GM19035 (cell line): ENCODE results near the gene MEPCE.

Experiments
- ATAC-seq: cut with Tn5 transposase; IDR thresholded peaks from one replicate; pipeline ENCODE4 v1.9.1; 2021; ENCODE audit not compliant: unreplicated experiment

The MEPCE gene

DNA sequence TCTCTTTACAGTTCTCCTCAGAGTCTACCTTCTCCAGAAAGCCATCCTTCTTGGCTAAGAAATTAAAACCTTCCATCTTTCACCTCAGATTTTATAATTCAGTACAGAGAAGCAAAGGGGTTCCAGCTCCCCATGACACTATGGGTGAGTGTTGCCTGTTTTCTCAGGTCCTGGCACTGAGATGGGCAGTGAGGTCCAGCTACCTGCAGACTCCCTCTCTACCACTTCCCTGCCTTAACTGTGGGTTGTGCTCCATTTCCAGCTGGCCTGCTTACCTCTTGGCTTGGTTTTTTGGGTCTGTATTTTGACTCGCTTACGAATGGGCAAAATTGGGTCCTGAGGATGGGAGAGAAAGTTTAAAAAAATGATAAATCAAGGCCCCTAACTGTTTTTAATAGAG lies 27.4 kb upstream of the MEPCE start:
- no peak for ATAC-seq

- ATAC-seq, result no peak
These were observed 22.9 kb upstream of the MEPCE start for GRCh38 chr7:100406767-100407166.

DNA sequence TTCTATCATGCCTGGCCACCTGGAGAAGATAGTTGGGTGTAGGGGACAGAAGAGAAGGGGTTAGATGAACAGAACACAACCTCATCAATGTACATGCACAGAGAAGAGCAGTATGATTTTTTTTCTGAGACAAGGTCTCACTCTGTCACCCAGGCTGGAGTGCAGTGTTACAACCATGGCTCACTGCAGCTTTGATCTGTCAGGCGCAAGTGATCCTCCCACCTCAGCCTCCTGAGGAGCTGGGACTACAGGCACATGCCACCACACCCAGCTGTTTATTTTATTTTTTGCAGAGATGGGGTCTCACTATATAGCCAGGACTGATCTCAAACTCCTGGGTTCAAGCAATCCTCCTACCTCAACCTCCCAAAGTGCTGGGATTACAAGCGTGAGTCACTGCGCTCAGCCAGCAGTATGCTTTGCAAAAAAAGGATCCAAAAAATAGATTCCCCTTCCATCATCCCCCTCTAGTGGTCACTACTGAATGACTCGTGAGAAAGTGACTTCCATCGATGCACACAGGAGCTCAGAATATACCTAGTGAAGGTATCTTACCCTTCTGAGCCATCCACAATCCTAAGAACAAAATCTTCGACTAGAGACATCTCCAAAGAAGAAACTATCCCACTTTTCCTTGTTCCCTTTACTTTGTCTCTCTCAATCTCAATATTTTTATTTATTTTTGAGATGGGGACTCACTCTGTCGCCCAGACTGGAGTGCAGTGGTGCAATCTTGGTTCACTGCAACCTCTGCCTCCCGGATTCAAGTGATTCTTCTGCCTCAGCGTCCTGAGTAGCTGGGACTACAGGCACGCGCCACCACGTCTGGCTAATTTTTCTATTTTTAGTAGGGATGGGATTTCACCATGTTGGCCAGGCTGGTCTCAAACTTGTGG lies 22.1 kb upstream of the MEPCE start:
- no peak for ATAC-seq

DNA sequence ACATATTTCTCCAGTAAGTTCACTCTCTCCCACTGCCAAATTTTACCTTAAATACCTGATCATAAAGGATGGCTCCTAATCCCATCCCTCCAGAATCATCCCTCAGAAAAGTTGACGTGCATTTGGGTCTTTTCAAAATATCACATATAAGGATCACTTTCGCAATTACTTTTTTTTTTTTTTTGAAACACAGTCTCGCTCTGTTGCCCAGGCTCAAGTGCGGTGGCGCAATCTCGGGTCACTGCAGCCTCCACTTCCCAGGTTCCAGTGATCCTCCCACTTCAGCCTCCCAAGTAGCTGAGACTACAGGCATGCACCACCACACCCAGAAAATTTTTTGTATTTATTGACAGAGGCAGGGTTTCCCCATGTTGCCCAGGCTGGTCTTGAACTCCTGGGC lies 18.5 kb upstream of the MEPCE start:
- ATAC-seq, result no peak

DNA sequence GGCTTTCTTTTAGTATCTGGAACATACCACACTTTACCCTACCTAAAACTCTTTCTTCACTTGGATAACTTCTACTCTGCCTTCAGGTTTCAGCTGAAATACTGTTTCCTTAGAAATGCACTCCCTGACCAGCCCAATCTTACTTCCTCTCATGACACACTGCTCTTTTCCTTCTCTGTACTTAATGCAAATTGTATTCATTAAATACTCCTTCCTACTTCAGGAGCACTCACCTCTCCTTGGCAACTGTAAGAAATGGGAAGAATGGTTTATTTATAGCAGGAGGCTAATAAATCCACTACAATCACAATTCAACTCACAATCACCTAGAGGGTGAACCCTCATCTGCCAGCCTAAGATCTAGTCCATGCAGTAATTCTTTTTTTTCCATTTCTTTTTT lies 16.3 kb upstream of the MEPCE start:
- no peak for ATAC-seq

- ATAC-seq, result no peak
These were observed 15.7 kb upstream of the MEPCE start for GRCh38 chr7:100413889-100414288.

DNA sequence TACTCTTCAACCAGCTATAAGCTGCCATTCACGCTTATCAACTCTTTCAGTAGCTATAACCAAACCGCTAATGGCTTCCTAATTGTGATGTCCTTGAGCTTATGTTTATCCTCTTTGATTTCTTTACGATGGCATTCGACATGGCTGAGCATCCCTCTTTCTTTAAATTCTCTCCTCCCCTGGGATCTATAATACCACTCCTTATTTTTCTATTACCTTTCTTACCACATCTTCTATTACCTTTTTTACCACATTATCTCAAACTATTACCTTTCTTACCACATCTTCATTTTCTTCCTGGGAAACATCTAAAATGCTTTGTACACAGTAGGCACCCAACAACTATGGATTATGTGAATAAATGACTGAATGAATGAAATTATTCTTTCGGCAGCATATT lies 14.2 kb upstream of the MEPCE start:
- ATAC-seq, result no peak

DNA sequence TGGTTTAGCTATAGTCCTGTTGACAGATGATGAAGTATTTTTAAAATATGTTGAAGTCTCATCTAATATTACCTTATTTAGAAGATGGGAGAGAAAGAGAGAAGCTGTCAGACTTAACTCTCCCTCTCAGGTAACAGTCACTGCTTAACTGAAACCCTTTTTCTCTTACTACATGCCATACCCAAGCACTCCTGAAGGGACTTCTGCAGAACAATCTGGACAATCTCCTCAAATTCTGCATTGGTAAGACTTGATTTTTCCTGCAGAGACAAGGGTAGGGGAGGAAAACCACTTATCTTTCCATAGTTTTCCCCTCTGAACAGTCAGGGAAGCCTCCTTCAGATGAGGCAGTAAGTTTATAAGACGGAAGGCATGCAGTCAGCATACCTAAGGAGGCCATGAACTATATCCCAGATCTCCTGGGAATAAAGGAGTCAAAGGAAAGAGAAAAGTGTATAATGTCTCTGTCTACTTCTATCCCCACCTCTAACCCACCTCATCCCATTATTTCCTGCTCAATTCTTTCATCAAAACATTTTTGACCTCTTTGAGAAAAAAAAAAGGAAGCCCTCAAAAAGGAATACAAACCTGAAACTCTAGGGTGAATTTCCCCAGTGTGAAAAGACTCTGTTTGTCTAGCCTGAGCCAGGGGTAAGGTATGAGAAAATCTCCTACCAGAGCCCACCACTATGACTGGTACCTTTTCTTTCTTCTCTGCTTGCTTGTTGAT lies 10.5 kb upstream of the MEPCE start:
- no peak for ATAC-seq

DNA sequence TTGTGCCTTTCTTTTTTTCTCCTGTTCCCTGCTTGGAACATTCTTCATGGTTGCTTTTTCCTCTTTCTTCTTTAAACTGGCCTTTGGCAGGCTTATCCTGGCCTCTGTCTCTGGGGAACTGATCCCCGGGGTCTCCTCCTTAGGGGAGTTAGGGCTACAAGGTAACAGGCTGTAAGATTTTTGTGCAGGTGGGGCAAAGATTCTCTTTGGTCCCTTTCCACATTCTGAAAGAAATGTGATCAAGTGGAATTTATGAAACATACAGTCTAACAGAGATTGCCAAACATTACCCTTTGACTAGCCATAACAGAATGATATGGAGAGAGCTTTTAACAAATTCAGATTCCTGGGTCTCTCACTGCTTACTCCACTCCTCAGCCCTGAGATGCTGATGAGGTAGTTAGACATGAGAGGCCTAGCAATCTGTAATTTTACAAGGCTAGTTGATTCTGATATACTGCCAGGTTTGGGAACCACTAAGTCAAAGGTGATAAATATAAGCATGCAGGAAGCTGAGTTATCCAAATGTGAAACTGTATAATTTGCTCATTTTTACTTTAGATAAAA lies 9.9 kb upstream of the MEPCE start:
- no peak for ATAC-seq

DNA sequence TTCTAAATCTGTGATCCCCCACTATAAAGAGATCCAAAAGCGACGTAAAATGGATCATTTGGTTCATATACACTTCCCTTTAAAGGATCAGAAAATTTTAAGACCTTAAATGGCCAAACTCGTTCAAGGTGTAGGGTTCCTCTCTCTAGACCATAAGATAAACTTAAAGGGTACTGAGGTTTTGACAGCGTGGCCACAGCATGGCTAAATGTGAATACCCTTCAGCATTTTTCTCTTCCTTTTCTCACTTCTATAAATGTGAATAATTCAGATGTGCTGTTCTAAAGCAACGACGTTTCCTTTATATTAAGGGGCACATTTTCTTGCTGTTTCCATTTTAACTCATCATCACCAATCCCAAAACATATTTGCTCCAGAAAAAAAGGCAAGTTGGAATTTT lies 6.3 kb upstream of the MEPCE start:
- ATAC-seq, result no peak

DNA sequence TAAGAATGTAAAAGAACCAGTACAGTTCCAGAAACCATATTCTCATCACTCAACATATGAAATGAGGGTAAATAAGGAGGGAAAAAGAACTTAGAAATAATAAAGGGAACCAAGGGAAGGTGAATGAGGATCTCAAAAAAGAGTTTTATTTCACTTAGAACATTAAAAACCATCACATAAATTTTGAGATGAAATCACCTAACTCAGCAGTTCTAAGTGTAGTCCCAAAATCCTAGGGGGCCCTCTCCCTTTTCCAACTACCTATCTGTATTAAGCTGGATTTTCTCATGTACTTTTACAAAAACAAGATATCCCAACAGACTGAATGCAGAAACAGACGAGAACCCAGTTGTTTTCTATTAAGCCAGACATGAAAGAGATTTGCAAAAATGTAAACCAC lies 4.3 kb upstream of the MEPCE start:
- no peak for ATAC-seq

DNA sequence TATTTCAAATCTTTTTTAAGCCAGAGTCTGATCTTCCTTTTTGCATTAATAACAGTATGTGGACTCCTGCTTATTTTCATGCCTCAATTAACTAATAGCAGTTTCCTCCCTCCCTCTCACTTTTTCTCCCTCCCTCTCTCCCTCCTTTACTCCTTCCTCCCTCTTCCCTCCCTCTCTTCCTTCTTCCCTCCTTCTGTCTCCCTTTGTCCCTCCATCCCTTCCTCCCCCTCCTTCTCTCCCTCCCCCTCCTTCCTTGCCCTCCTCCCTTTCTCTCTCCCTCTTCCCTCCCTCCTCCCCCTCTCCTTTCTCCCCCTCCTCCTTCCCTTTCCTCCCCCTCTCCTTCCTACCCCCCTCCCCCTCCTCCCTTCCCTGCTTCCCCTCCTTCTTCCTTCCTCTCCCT lies 3.1 kb upstream of the MEPCE start:
- ATAC-seq, result no peak

- ATAC-seq, result no peak
These were observed 1.9 kb upstream of the MEPCE start for GRCh38 chr7:100427762-100428198.

DNA sequence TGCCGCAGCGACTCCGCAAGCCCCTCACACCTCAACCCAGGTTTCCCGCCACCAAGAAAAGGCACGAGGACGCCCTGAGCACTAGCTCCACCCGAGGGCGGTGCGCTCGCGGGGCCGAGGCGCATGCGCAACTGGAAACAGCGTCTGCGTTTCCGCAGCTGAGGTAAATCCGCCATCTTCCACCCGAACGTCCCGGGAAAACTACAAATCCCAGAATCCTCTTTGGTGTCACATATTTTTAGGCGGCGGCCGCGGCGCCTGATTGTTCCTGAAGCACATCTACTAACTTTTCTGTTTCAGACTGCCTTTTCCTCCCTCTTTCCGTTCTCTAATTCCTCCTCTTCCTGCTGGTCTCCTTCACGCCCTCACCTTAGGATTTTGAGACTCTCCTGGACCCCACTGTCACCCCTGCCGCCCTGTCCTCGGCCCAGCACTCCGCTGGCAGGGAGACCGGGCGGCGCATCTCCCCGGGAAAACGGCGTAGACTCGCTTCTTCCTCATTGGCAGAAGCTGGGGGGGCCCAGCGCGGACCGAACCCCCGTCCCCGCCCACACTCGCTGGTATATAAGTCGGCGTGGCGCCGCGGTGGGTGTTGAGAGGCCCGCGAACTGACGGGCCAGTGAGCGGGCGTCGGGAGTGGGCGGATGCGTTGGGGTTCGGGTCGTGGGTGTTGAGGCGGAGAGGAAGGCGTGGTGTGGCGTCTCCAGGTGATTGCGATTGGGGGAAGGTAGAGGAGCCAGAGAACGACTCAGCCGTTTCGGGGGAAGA lies 1.2 kb upstream of the MEPCE start, which contains the start of gene ZCWPW1:
Gene ZCWPW1, minus strand, starts transcription at position 505 of the 768 bp plus-strand sequence. CDS start 8,054 bp downstream, outside the sequence.
- ATAC-seq, result peak; percentile 42

GRCh38 chr7:100428967-100429636 lies 529 bp upstream of the MEPCE start:
- ATAC-seq, result peak; percentile 43

DNA sequence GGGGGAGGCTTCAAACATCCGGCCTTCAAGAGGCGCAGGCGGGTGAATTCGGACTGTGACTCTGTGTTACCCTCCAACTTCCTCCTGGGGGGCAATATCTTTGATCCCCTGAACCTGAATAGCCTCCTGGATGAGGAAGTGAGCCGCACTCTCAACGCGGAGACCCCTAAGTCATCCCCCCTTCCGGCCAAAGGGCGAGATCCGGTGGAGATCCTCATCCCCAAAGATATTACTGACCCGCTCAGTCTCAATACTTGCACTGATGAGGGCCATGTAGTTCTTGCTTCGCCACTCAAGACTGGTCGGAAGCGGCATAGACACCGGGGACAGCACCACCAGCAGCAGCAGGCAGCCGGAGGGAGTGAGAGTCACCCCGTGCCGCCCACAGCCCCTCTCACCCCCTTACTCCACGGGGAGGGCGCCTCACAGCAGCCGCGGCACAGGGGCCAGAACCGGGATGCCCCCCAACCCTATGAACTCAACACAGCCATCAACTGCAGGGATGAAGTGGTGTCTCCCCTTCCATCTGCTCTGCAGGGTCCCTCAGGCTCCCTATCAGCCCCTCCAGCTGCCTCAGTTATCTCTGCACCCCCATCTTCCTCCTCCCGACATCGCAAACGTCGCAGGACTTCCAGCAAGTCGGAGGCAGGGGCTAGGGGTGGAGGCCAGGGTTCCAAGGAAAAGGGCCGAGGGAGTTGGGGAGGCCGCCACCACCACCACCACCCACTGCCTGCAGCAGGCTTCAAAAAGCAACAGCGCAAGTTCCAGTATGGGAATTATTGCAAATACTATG lies 1.1 kb downstream of the MEPCE start:
- no peak for ATAC-seq

- no peak for ATAC-seq
These were observed 1.7 kb downstream of the MEPCE start for GRCh38 chr7:100431286-100431735.

DNA sequence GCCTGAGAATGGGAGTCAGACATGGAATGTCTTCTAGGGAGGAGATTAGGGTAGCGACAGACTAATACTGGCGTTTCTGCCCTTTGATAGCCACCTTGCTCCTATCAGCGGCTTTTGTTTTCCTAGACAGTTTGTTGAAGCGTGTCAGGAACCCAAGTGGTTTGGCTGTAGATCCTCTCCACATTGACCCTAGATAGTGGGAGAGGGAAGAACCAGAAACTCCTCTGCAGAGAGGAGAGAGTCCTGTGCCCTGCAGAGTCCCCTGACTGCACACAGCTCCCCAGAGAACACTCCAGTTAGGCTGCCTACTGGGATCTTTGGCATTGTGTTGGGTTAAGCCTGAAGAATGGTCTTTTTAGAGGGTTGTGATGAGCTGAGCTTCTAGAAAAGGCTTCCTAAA lies 2.4 kb downstream of the MEPCE start:
- no peak for ATAC-seq

GRCh38 chr7:100432621-100433275 lies 3.1 kb downstream of the MEPCE start:
- ATAC-seq, result no peak
